Psoas muscle (tissue), 8 donors: ENCODE results near the gene AKR1C8. TPM values are rescaled to one million over a fixed set of nuclear protein-coding genes. Genes with fewer than 3 reads are reported as not detected.
"Not testable (repeated sequence)": the region's sequence is repeated elsewhere in the genome, so short reads cannot be mapped to it uniquely, and the experiment has no call there.

ENCODE experiments used
- ATAC-seq, 4 donors: fragments of 200-7000 bp; cut with Tn5 transposase; one replicate each; pipeline ENCODE4 v1.9.1; 2020; ENCODE audit warnings: moderate library complexity in 3 of 4, mild to moderate bottlenecking in 2 of 4
- DNase-seq, 2 donors: peaks; one replicate each; pipeline ENCODE4 v3.0.0-alpha.2; 2020
- H3K27ac ChIP-seq: fragments of 200-600 bp; one replicate; pipeline ENCODE4 v1.8.0; 2022
- H3K27me3 ChIP-seq, 3 donors: fragments of 200-600 bp in 1 of 3; one replicate each; pipeline versions ENCODE4 v1.6.1 to v1.8.0; 2013 to 2022; ENCODE audit warnings: low read length in 2 of 3, mild to moderate bottlenecking in 2 of 3, moderate library complexity in 1 of 3; ENCODE audit not compliant: insufficient read depth in 3 of 3
- H3K36me3 ChIP-seq, 2 donors: fragments of 200-600 bp in 1 of 2; one replicate each; pipeline versions ENCODE4 v1.6.1 to v1.8.0; 2013 to 2022; ENCODE audit warnings: low read depth in 1 of 2, mild to moderate bottlenecking in 1 of 2, moderate library complexity in 1 of 2; ENCODE audit not compliant: insufficient read depth in 1 of 2
- H3K4me1 ChIP-seq: fragments of 200-600 bp; one replicate; pipeline ENCODE4 v1.8.0; 2022
- H3K4me3 ChIP-seq: fragments of 200-600 bp; one replicate; pipeline ENCODE4 v1.8.0; 2022; ENCODE audit warnings: mild to moderate bottlenecking
- H3K9me3 ChIP-seq: fragments of 200-600 bp; one replicate; pipeline ENCODE4 v1.8.0; 2022
- WGBS, 3 donors: extraction: QIAGEN DNeasy Blood & Tissue Kit; methylation state at CpG; one replicate each; pipeline versions ENCODE4 v1.1.6 to v1.1.7; 2013; 5-methylcytosine and 5-hydroxymethylcytosine counted together
- intact Hi-C, 2 donors: fragments of 100-400 bp; cut with DNase I; formaldehyde crosslinking; loops; one replicate each; pipeline versions ENCODE4 v1.11.0 to v1.14.2; 2022
- long read RNA-seq, 2 donors: library from polyadenylated mRNA; unstranded; transcript quantifications; one replicate each; pipeline ENCODE4 v2.0.0, GENCODE V29; 2021
- polyA plus RNA-seq, 3 donors: library from polyadenylated mRNA; stranded (reverse); fragments of 200-250 nt; gene quantifications; one replicate each; pipeline ENCODE4 v1.2.3, GENCODE V29; 2013
- total RNA-seq, 4 donors: library from RNA; stranded (reverse); fragmentation: NEBNext Ultra II Directional in 2 of 4; extraction: Animal tissue kit (Norgen Biotek cat#: 25700) in 2 of 4; gene quantifications; one replicate each; pipeline versions ENCODE4 v1.2.1 to v1.2.4, GENCODE V29; 2021 to 2023
- TF ChIP-seq, protein P1 (sequence below): fragments of 200-600 bp; IDR thresholded peaks from one replicate; pipeline ENCODE4 v1.8.0; 2022; ENCODE audit warnings: antibody characterized with exemption
- donor health status: healthy with polysubstance abuse.
- donor health status: DM: no; HTN: no; CAD: no; lungs with moderate emphysema.
- donor health status: Bipolar disorder and iron deficiency.
- donor health status: healthy.
- donor health status: DM: yes; HTN: yes; CAD: no.
- donor health status: DM: no; HTN: no; CAD: no.
- donor health status: DM: no; HTN: no; CAD: no.
- donor health status: DM: yes; HTN: yes; CAD: no.

Gene AKR1C8
- total RNA-seq (not detected), polyA plus RNA-seq (not detected)
- long read RNA-seq, donor 1 = 0 reads
- long read RNA-seq, donor 2 = 0 reads

DNA sequence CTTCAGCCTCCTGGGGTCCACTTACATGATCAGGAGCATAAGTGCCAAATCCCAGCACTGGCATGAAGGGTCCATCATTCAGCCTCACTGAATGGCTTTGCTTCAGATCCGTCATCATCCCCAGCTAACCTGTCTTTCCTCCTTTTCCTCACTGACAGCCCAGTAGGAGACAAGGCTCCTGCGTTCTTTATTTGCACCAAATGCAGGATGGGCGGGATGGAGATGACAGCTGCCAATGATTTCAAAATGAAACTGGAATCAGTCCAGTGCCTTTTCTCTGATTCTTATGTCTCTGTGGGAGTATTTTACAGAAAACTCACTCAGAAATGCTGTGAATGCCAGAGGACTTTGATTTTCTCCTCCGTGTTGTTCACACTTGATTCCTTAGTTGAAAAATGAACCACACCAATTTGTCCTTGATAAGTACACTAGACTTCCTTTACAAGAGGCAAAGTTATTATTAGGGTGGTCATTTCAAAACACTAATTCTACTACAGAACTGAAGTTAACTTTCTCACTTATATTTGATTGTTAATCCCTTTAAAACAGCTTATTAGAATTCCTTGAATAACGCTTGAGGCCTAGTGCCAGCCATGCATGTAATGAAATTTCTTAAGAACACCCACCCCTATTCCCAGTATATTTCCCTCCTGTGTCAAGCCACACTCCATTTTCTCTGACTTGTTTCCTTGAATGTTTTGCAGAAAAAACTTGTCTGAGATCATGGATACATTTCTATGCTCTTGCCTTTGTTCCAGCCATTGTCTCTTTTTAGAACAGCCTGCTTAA is at the start of gene AKR1C8:
TSS of gene AKR1C8 (minus strand) at position 164 of the 789 bp plus-strand sequence. CDS start at position 118, 46 bp downstream.
- H3K27ac ChIP-seq = no peak within 1 kb of the TSS
- H3K36me3 ChIP-seq = no peaks in the 10 kb centered on the region
- no peak for DNase-seq
- no peak within 1 kb of the TSS for H3K4me3 ChIP-seq
- no peaks in the 10 kb centered on the region for H3K4me1 ChIP-seq
- TF ChIP-seq, protein P1, sequence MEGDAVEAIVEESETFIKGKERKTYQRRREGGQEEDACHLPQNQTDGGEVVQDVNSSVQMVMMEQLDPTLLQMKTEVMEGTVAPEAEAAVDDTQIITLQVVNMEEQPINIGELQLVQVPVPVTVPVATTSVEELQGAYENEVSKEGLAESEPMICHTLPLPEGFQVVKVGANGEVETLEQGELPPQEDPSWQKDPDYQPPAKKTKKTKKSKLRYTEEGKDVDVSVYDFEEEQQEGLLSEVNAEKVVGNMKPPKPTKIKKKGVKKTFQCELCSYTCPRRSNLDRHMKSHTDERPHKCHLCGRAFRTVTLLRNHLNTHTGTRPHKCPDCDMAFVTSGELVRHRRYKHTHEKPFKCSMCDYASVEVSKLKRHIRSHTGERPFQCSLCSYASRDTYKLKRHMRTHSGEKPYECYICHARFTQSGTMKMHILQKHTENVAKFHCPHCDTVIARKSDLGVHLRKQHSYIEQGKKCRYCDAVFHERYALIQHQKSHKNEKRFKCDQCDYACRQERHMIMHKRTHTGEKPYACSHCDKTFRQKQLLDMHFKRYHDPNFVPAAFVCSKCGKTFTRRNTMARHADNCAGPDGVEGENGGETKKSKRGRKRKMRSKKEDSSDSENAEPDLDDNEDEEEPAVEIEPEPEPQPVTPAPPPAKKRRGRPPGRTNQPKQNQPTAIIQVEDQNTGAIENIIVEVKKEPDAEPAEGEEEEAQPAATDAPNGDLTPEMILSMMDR = no peak
- 48 to 57% (median 48%) methylated on average over 5 of the region's 5 CpGs for WGBS, 3 donors
- H3K27me3 ChIP-seq = no peaks in the 10 kb centered on the region
- intact Hi-C loops = no loop called here
- ATAC-seq = no peak
- H3K9me3 ChIP-seq = no peaks in the 10 kb centered on the region

DNA sequence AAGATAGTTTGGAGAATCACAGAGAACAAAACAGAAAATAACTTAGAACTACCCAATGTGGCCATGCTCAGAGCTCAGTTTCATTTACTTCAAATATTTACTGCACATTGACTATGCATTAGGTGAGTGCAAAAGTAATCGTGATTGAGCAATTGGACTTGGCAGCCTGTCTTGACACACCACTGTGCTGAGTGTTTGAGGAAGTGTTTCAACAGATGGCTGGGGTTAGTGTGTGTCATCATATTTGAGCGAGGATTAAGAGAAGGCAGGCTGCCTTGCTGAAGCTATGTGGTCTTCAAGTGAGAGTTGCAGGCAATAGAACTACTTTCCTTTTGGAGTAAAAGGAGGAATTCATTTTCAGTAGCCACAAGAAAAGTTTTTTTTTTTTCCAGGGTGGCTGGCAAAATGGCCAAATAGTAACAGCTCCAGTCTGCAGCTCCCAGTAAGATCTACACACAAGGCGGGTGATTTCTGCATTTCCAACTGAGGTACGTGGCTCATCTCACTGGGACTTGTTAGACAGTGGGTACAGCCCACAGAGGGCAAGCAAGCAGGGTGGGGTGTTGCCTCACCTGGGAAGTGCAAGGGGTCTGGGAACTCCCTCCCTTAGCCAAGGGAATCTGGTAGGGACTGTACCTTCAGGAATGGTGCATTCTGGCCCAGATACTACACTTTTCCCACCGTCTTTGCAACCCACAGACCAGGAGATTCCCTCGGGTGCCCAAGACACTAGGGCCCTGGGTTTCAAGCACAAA is 49.3 kb upstream of the AKR1C8 start:
- WGBS, 3 donors = 63 to 69% (median 68%) methylated on average over 6 of the region's 6 CpGs
- no peaks in the 10 kb centered on the region for H3K27me3 ChIP-seq
- TF ChIP-seq, protein P1 = no peak
- DNase-seq = no peak
- no peak overlapping the region for H3K4me3 ChIP-seq
- peak in 3 of 4 donors; percentile 44 to 49 (median 49) for ATAC-seq
- H3K27ac ChIP-seq = no peak overlapping the region
- H3K9me3 ChIP-seq = no peaks in the 10 kb centered on the region
- intact Hi-C loops = no loop called here
- H3K4me1 ChIP-seq = no peaks in the 10 kb centered on the region
- H3K36me3 ChIP-seq = no peaks in the 10 kb centered on the region

DNA sequence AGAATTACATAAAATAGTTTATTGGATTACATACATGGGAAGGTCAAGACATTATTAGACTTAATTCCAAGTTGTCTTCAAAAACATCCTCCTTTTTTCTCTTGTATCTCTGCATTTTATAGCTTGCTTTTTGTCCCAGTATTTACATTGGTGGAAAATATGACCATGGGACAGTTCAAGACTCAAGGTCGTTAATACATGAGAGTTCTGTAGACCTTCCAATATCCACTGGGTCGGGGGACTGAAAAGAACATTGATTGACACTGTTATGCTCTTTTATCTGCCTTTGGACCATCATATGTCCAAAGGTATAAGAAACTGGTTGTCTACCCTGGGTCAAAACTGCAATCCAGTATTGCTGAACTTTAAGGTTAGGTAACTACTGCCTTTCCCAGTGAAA is 48.4 kb upstream of the AKR1C8 start:
- Histone ChIP-seq H3K4me1 (no peaks in the 10 kb centered on the region), H3K27me3 (no peaks in the 10 kb centered on the region), H3K27ac (no peak overlapping the region), H3K4me3 (no peak overlapping the region), H3K36me3 (no peaks in the 10 kb centered on the region), H3K9me3 (no peaks in the 10 kb centered on the region)
- TF ChIP-seq, protein P1 = no peak
- DNase-seq = no peak
- intact Hi-C loops = no loop called here
- WGBS, 3 donors = 68 to 81% (median 74%) methylated on average over 2 of the region's 2 CpGs
- no peak for ATAC-seq

DNA sequence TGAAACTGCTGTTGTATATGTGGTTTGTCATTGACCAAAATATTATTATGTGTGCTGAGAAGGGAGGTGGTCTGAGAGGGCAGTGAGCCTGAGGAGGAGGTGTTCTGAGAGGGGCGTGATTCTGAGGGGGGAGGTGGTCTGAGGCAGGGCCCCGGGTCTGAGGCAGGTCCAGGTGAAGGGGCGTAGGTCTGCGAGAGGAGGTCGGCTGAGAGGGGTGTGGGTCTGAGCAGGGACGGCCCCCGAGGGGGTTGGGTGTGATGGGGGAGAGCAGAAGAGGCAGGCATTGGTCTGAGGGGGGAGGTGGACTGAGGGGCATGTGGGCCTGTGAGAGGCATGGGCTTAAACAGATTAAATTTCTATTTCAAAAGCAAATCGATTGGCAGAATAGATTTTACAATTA is 44.1 kb upstream of the AKR1C8 start:
- Histone ChIP-seq H3K9me3 (no peaks in the 10 kb centered on the region), H3K27me3 (no peaks in the 10 kb centered on the region), H3K27ac (no peak overlapping the region), H3K4me1 (no peaks in the 10 kb centered on the region), H3K4me3 (no peak overlapping the region), H3K36me3 (no peaks in the 10 kb centered on the region)
- TF ChIP-seq, protein P1 = no peak
- WGBS, 3 donors = 81 to 87% (median 85%) methylated on average over 8 of the region's 8 CpGs
- intact Hi-C loops = no loop called here
- DNase-seq = no peak
- no peak for ATAC-seq

DNA sequence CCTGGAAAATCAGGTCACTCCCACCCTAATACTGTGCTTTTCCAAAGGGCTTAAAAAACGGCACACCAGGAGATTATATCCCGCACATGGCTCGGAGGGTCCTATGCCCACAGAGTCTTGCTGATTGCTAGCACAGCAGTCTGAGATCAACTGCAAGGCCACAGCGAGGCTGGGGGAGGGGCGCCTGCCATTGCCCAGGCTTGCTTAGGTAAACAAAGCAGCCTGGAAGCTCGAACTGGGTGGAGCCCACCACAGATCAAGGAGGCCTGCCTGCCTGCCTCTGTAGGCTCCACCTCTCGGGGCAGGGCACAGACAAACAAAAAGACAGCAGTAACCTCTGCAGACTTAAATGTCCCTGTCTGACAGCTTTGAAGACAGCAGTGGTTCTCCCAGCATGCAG is 38.0 kb upstream of the AKR1C8 start:
- H3K4me3 ChIP-seq, H3K36me3 ChIP-seq, H3K4me1 ChIP-seq, H3K27me3 ChIP-seq, intact Hi-C loops, DNase-seq, ATAC-seq, H3K27ac ChIP-seq, H3K9me3 ChIP-seq: not testable (repeated sequence)
- WGBS, 3 donors = 78 to 86% (median 80%) methylated on average over 7 of the region's 7 CpGs
